K562 (cell line): ENCODE measurements around the gene IL37. TPM values are rescaled to one million over a fixed set of nuclear protein-coding genes. Genes with fewer than 3 reads are reported as not detected.
A peak's percentile ranks its signal among the peaks of the same experiment; 100 is the strongest.

Experiments used
- ATAC-seq: fragments of 200-7000 bp; cut with Tn5 transposase; 3 replicates; pipeline ENCODE4 v1.9.1; 2020; ENCODE audit warnings: moderate library complexity
- BruUV-seq: library from RNA; stranded (reverse); fragments of 400-500 nt; replicated peaks from 2 replicates; lab custom pipeline; 2021; lab: Mats Ljungman, UMichigan
- CTCF ChIA-PET: fragments of 300-600 bp; formaldehyde crosslinking; extraction: SDS; loops from one replicate; lab custom pipeline; 2021; ENCODE audit warnings: low intra/inter-chr PET ratio; lab: Yijun Ruan, JAX
- POLR2A ChIA-PET: fragments of 300-600, 350-650 bp; sonication (Branson Sonifier 250); formaldehyde crosslinking; extraction: SDS; loops from one replicate; lab custom pipeline; 2021; ENCODE audit warnings: antibody characterized with exemption, inconsistent platforms; lab: Yijun Ruan, JAX
- DNase-seq, 4 experiments: peaks; one replicate each; pipeline versions ENCODE4 v3.0.0 to v3.0.0-alpha.2; 2011 to 2018; ENCODE audit warnings: low spot score in 3 of 4, mixed read lengths in 3 of 4; ENCODE audit errors: extremely low read depth in 1 of 4
- FAIRE-seq: peaks from 2 replicates; lab custom pipeline; 2011; peaks lifted over from hg19 to GRCh38; lab: Jason Lieb, UNC
- H2AFZ ChIP-seq: 2 replicates; pipeline ENCODE4 v1.6.0; 2011; ENCODE audit warnings: low read depth, low read length, control low read depth, inconsistent platforms
- H3K27ac ChIP-seq: fragments of 200-600 bp; 3 replicates; pipeline ENCODE4 v1.8.0; 2011; ENCODE audit warnings: low read depth, mild to moderate bottlenecking, control low read depth, inconsistent platforms, low read length, moderate library complexity, mixed read lengths; ENCODE audit errors: extremely low read depth
- H3K27me3 ChIP-seq, 2 experiments: fragments of 300-600 bp in 1 of 2; 2 replicates in 1 of 2; 3 replicates in 1 of 2; pipeline versions ENCODE4 v1.6.0 to v1.8.0; 2011; ENCODE audit warnings: inconsistent platforms in 2 of 2, low read length in 2 of 2, mild to moderate bottlenecking in 1 of 2, mixed read lengths in 1 of 2, moderate library complexity in 1 of 2; ENCODE audit not compliant: control insufficient read depth in 2 of 2, insufficient read depth in 2 of 2
- H3K36me3 ChIP-seq: fragments of 300-600 bp; 3 replicates; pipeline ENCODE4 v1.8.0; 2011; ENCODE audit warnings: mild to moderate bottlenecking, low read length, inconsistent platforms; ENCODE audit not compliant: control insufficient read depth, insufficient read depth
- H3K4me1 ChIP-seq, 2 experiments: fragments of 200-600 bp in 1 of 2; replicated peaks in 1 of 2; 2 replicates in 1 of 2; 3 replicates in 1 of 2; pipeline versions ENCODE4 v1.5.1 to v1.8.0; 2011; ENCODE audit warnings: inconsistent platforms in 2 of 2, low read length in 2 of 2, mild to moderate bottlenecking in 1 of 2, mixed read lengths in 1 of 2, moderate library complexity in 1 of 2; ENCODE audit not compliant: control insufficient read depth in 2 of 2, insufficient read depth in 2 of 2
- H3K4me2 ChIP-seq: 2 replicates; pipeline ENCODE4 v1.6.1; 2011; ENCODE audit warnings: low read length, control low read depth, inconsistent platforms, mixed read lengths; ENCODE audit not compliant: insufficient read depth
- H3K4me3 ChIP-seq: fragments of 200-600 bp; sonication (generic), shearing (Covaris generic); 2 replicates; pipeline ENCODE4 v1.5.1; 2016; ENCODE audit warnings: control low read depth, inconsistent platforms
- H3K79me2 ChIP-seq: fragments of 200-600 bp; 3 replicates; pipeline ENCODE4 v1.8.0; 2011; ENCODE audit warnings: low read length, inconsistent platforms; ENCODE audit not compliant: control insufficient read depth, insufficient read depth
- H3K9ac ChIP-seq, 2 experiments: 2 replicates each; pipeline versions ENCODE4 v1.6.0 to v1.6.1; 2011; ENCODE audit warnings: low read depth in 2 of 2, low read length in 2 of 2, control low read depth in 1 of 2, inconsistent platforms in 1 of 2, mild to moderate bottlenecking in 1 of 2, mixed read lengths in 1 of 2; ENCODE audit not compliant: insufficient read depth in 1 of 2
- H3K9me1 ChIP-seq: one replicate; pipeline ENCODE4 v1.6.0; 2011; ENCODE audit warnings: inconsistent platforms, mild to moderate bottlenecking, low read length, moderate library complexity; ENCODE audit not compliant: control insufficient read depth, insufficient read depth
- H3K9me3 ChIP-seq: replicated peaks from 2 replicates; pipeline ENCODE4 v1.5.1; 2011; ENCODE audit warnings: low read depth, low read length, inconsistent platforms; ENCODE audit not compliant: control insufficient read depth, insufficient read depth
- H4K20me1 ChIP-seq: replicated peaks from 2 replicates; pipeline ENCODE4 v1.6.1; 2011; ENCODE audit warnings: low read length, inconsistent platforms, mixed read lengths; ENCODE audit not compliant: control insufficient read depth, insufficient read depth
- ARNT ChIP-seq, 2 experiments: fragments of 450-650 bp; IDR thresholded peaks; 2 replicates each; pipeline ENCODE4 v1.6.1; 2016; ENCODE audit warnings: mild to moderate bottlenecking in 1 of 2
- CBX3 ChIP-seq, 2 experiments: IDR thresholded peaks; 1 replicate in 1 of 2; 2 replicates in 1 of 2; pipeline ENCODE4 v1.6.1; 2012; ENCODE audit warnings: inconsistent platforms in 2 of 2, low read length in 2 of 2, borderline replicate concordance in 1 of 2, control low read depth in 1 of 2
- DNMT1 ChIP-seq: fragments of 450-650 bp; IDR thresholded peaks from 2 replicates; pipeline ENCODE4 v1.6.1; 2016; ENCODE audit warnings: antibody characterized with exemption, mild to moderate bottlenecking
- ELF2 ChIP-seq: fragments of 250-450 bp; sonication (Bioruptor Pico); IDR thresholded peaks from 2 replicates; pipeline ENCODE4 v1.5.0; 2021; ENCODE audit warnings: mild to moderate bottlenecking
- FOXK2 ChIP-seq, 2 experiments: fragments of 450-650 bp; IDR thresholded peaks in 1 of 2; conservative IDR thresholded peaks in 1 of 2; 2 replicates each; pipeline ENCODE4 v1.6.1; 2016; ENCODE audit warnings: low read depth in 2 of 2, mild to moderate bottlenecking in 1 of 2
- GABPB2 ChIP-seq: fragments of 250-450 bp; sonication (Bioruptor Pico); conservative IDR thresholded peaks from 2 replicates; pipeline ENCODE4 v1.5.1; 2021; ENCODE audit warnings: mild to moderate bottlenecking
- HDAC2 ChIP-seq: fragments of 450-650 bp; IDR thresholded peaks from 2 replicates; pipeline ENCODE4 v1.6.1; 2016; ENCODE audit warnings: mild to moderate bottlenecking
- PHF8 ChIP-seq: fragments of 200-600 bp; sonication (generic); IDR thresholded peaks from 2 replicates; pipeline ENCODE4 v1.6.1; 2012; ENCODE audit warnings: mixed run types, mild to moderate bottlenecking, inconsistent platforms, low read length, moderate library complexity, borderline replicate concordance
- RAD21 ChIP-seq, 2 experiments: fragments of 250-450 bp in 1 of 2; fragments of 450-650 bp in 1 of 2; sonication (Bioruptor Pico) in 1 of 2; formaldehyde crosslinking in 1 of 2; IDR thresholded peaks in 1 of 2; conservative IDR thresholded peaks in 1 of 2; 2 replicates each; pipeline versions ENCODE4 v1.4.0 to v1.8.0; 2020 to 2022; ENCODE audit warnings: mild to moderate bottlenecking in 2 of 2, moderate library complexity in 1 of 2
- RFX1 ChIP-seq: fragments of 450-650 bp; IDR thresholded peaks from 2 replicates; pipeline ENCODE4 v1.6.1; 2016; ENCODE audit warnings: mild to moderate bottlenecking, moderate library complexity
- RNF2 ChIP-seq: sonication (generic); IDR thresholded peaks from 2 replicates; pipeline ENCODE4 v1.6.1; 2016
- SMC3 ChIP-seq: conservative IDR thresholded peaks from 2 replicates; pipeline ENCODE4 v1.6.1; 2011; ENCODE audit warnings: low read depth, low read length, improper control_type of control experiment; ENCODE audit not compliant: insufficient read depth
- WGBS: fragments of 100-300 bp; shearing (Covaris generic); methylation state at CpG from one replicate; pipeline ENCODE4 v1.1.6; 2016; ENCODE audit warnings: low coverage, mixed read lengths; ENCODE audit not compliant: insufficient coverage; ENCODE audit errors: missing lambda C conversion rate; 5-methylcytosine and 5-hydroxymethylcytosine counted together
- in situ Hi-C: fragments of 300-500 bp; cut with MboI; formaldehyde crosslinking; loops from 4 replicates; pipeline ENCODE4 v1.15.0; 2018; ENCODE audit warnings: inconsistent platforms, mixed read lengths
- intact Hi-C: fragments of 100-400 bp; cut with micrococcal nuclease; formaldehyde crosslinking; loops from 2 replicates; pipeline ENCODE4 v1.14.2; 2022
- polyA plus RNA-seq, 8 experiments: library from polyadenylated mRNA; depleted of rRNA in 4 of 8; stranded (reverse) in 5 of 8; unstranded in 3 of 8; fragments of >200 nt; fragmentation: Nextera tagmentation in 2 of 8; fragmentation: Illumina TruSeq in 1 of 8; extraction: Ambion mirVana in 2 of 8; extraction: Trizol in 1 of 8; gene quantifications; 2 replicates each; pipeline versions ENCODE4 v1.2.1 to v1.2.3, GENCODE V29; 2011 to 2014; ENCODE audit warnings: inconsistent platforms in 1 of 8, missing spikeins in 1 of 8
- total RNA-seq, 7 experiments: library from RNA; depleted of rRNA in 6 of 7; stranded (reverse); fragments of >200 nt in 6 of 7; fragmentation: Illumina TruSeq in 2 of 7; extraction: Trizol in 2 of 7; gene quantifications; 2 replicates each; pipeline versions ENCODE4 v1.2.1 to v1.2.3, GENCODE V29; 2011 to 2021; ENCODE audit warnings: low replicate concordance in 1 of 7
- TF ChIP-seq, protein P1 (sequence below), 3 experiments: IDR thresholded peaks in 2 of 3; conservative IDR thresholded peaks in 1 of 3; 2 replicates each; pipeline ENCODE4 v1.5.1; 2011 to 2012; ENCODE audit warnings: low read length in 3 of 3, mild to moderate bottlenecking in 3 of 3, control low read depth in 2 of 3, improper control_type of control experiment in 1 of 3, inconsistent platforms in 1 of 3, low read depth in 1 of 3, mixed read lengths in 1 of 3, moderate library complexity in 1 of 3; ENCODE audit not compliant: insufficient read depth in 2 of 3
- TF ChIP-seq, protein P2 (sequence below): sonication (generic); formaldehyde crosslinking; IDR thresholded peaks from 2 replicates; pipeline ENCODE4 v1.8.0; 2023; ENCODE audit warnings: mild to moderate bottlenecking, missing genetic modification reagents
- TF ChIP-seq, protein P3 (sequence below): fragments of 450-650 bp; formaldehyde crosslinking; IDR thresholded peaks from 2 replicates; pipeline ENCODE4 v1.4.0; 2020; ENCODE audit warnings: mild to moderate bottlenecking, moderate library complexity

Gene IL37
- total and polyA plus RNA-seq, 9 of the 15 experiments (the other 6 are each of a cell fraction or from before 2014, with no cell fraction given) = not detected

DNA sequence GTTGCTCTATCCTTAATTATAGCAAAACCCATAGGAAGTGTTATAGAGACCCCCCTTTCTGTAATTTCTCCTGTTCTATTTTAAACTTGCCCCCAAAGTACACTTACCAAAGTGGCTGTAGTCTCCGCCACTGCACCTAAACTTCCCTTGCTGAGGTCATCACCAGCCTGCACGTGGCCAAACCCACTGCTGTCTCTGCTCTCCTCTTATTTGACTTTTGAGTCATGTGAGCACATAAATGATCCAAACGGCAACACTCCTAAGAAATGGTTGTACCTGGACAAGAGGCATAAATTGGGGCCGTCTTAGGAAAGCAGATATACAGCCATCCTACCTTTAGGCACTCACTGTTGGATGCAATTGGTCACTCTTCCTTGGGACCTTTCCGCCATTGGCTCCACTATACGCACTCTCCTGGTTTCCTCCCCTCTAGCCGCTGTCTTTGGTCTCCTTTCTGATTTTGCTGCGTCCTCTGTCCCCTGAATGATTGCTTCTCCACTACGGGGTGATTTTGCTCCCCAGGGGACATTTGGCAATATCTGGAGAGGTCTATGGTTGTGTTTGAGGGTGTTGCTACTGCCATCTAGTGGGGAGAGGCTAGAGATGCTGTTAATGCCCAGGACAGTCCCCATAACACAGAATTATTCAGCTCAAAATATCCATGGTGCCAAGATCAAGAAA, 47.6 kb downstream of the IL37 start:
- H3K36me3 ChIP-seq = no peaks in the 10 kb centered on the region
- CTCF ChIA-PET = interaction anchor here (0.5 to 1.9 kb wide), 7 partner anchors 15 to 374 kb away, joined by 3 to 9 read pairs (median 5); partner anchors contain the start of gene CHCHD5
- H3K9ac ChIP-seq = no peak overlapping the region
- no peak overlapping the region for H3K4me3 ChIP-seq
- ATAC-seq = peak; percentile 97
- 0 out of 2 replicates have a peak, but pooled peaks cover 3% of the 10 kb centered on the region for H4K20me1 ChIP-seq
- intact Hi-C loops = loop anchor here (5.0 to 10.0 kb wide), 2 partner anchors 94 to 126 kb away; partner anchors contain the start of gene IL36B
- no peaks in the 10 kb centered on the region for H3K79me2 ChIP-seq
- DNase-seq = peak; percentile 75 to 81 (median 78)
- H2AFZ ChIP-seq = peak overlapping the region; percentile 62
- BruUV-seq = no TSS peak
- no peak overlapping the region for H3K27ac ChIP-seq
- 15% methylated on average over 9 of the region's 9 CpGs for WGBS
- H3K27me3 ChIP-seq = peaks cover 21 to 29% of the 10 kb centered on the region in 2 experiments
- peak; percentile 98 for FAIRE-seq
- no peaks in the 10 kb centered on the region; a peak in 1 of 5 replicates for H3K4me1 ChIP-seq
- no peak overlapping the region for H3K4me2 ChIP-seq
- H3K9me1 ChIP-seq = no peaks in the 10 kb centered on the region
- in situ Hi-C loops = no loop called here
- no peaks in the 10 kb centered on the region for H3K9me3 ChIP-seq
- POLR2A ChIA-PET = interaction anchor here (0.6 to 1.2 kb wide), 5 partner anchors 20 to 378 kb away, joined by 3 read pairs; no protein-coding TSS in a partner anchor
- TF ChIP-seq, protein P1, sequence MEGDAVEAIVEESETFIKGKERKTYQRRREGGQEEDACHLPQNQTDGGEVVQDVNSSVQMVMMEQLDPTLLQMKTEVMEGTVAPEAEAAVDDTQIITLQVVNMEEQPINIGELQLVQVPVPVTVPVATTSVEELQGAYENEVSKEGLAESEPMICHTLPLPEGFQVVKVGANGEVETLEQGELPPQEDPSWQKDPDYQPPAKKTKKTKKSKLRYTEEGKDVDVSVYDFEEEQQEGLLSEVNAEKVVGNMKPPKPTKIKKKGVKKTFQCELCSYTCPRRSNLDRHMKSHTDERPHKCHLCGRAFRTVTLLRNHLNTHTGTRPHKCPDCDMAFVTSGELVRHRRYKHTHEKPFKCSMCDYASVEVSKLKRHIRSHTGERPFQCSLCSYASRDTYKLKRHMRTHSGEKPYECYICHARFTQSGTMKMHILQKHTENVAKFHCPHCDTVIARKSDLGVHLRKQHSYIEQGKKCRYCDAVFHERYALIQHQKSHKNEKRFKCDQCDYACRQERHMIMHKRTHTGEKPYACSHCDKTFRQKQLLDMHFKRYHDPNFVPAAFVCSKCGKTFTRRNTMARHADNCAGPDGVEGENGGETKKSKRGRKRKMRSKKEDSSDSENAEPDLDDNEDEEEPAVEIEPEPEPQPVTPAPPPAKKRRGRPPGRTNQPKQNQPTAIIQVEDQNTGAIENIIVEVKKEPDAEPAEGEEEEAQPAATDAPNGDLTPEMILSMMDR (IDR thresholded peaks at IDR 0.05 in 2 of 3, conservative IDR thresholded peaks at IDR 0.05 in 1 of 3; ENCODE audit: insufficient read depth in 2 of 3, low read depth in 1 of 3, low read length in 3 of 3) = peak; percentile 82 to 93 (median 90)
- TF ChIP-seq ELF2 (CRISPR knock-in tag) (0 out of 2 replicates have a peak, but pooled peaks have one; percentile 16), FOXK2 (conservative IDR thresholded peaks at IDR 0.05 in 1 of 2, IDR thresholded peaks at IDR 0.05 in 1 of 2; ENCODE audit: low read depth in 2 of 2) (0 out of 4 replicates have a peak, but pooled peaks of 1 of the 2 experiments have one; percentile 19), RAD21 (CRISPR knock-in tag; conservative IDR thresholded peaks at IDR 0.05 in 1 of 2, IDR thresholded peaks at IDR 0.05 in 1 of 2) (peak; percentile 70 to 78), CBX3 (IDR thresholded peaks at IDR 0.05; ENCODE audit: borderline replicate concordance in 1 of 2, low read length in 2 of 2) (0 out of 3 replicates have a peak, but pooled peaks of 1 of the 2 experiments have one; percentile 10), ARNT (IDR thresholded peaks at IDR 0.05) (peak in 1 of 2 experiments; percentile 51; a peak in 1 of 4 replicates), SMC3 (peak; percentile 75), PHF8 (no peak), DNMT1 (no peak), HDAC2 (no peak), GABPB2 (no peak), RFX1 (no peak), RNF2 (no peak)
- TF ChIP-seq, protein P2, sequence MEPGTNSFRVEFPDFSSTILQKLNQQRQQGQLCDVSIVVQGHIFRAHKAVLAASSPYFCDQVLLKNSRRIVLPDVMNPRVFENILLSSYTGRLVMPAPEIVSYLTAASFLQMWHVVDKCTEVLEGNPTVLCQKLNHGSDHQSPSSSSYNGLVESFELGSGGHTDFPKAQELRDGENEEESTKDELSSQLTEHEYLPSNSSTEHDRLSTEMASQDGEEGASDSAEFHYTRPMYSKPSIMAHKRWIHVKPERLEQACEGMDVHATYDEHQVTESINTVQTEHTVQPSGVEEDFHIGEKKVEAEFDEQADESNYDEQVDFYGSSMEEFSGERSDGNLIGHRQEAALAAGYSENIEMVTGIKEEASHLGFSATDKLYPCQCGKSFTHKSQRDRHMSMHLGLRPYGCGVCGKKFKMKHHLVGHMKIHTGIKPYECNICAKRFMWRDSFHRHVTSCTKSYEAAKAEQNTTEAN (CRISPR knock-in tag) = no peak
- TF ChIP-seq, protein P3, sequence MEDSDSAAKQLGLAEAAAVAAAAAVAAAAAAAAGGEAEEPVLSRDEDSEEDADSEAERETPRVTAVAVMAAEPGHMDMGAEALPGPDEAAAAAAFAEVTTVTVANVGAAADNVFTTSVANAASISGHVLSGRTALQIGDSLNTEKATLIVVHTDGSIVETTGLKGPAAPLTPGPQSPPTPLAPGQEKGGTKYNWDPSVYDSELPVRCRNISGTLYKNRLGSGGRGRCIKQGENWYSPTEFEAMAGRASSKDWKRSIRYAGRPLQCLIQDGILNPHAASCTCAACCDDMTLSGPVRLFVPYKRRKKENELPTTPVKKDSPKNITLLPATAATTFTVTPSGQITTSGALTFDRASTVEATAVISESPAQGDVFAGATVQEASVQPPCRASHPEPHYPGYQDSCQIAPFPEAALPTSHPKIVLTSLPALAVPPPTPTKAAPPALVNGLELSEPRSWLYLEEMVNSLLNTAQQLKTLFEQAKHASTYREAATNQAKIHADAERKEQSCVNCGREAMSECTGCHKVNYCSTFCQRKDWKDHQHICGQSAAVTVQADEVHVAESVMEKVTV (CRISPR knock-in tag) = peak; percentile 49; the same call in 1 of the 2 replicates
